SKM-1 (cell line): ENCODE results near the gene CPSF3.
"Not testable (repeated sequence)": the region's sequence is repeated elsewhere in the genome, so short reads cannot be mapped to it uniquely, and the experiment has no call there.

Experiments used
- DNase-seq: peaks from one replicate; lab custom pipeline; 2025; ENCODE audit not compliant: unreplicated experiment; lab: John Stamatoyannopoulos, UW

The CPSF3 gene

DNA sequence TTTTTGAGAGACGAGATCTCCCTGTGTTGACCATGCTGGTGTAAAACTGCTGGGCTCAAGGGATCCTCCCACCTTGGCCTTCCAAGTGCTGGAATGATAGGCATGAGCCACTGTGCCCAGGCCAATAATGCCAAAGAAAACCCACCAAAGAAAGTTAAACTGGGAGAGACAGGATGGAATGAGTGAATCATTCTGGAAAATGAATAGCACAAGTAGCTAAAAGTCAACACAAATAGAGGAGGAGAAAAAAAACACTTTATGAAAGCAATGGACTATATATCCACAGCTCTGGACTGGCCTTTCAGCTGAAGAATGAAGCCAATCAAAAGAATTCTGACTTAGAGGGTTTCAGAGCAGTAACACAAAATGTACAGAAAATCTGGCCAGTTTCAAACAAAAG is 74.8 kb downstream of the CPSF3 start:
- no peak for DNase-seq

DNA sequence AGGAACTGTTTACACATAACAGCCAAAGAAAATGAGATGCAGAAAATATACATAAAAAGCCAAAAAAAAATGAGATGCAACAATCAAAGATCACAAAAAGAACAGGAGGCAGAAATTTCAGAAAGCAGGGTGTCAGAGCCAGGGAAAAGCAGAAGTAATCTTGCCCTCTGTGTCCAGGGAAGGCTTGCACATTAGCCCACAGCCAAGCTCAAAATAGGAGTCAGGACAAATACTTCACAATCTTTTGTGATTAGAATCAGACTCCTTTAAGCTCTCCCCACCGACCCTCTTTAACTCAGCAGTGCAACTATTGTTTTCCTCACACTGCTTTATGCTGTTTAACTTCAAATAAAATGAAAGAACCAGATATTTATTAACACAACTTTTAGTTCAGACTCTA is 85.5 kb downstream of the CPSF3 start:
- DNase-seq: no peak

DNA sequence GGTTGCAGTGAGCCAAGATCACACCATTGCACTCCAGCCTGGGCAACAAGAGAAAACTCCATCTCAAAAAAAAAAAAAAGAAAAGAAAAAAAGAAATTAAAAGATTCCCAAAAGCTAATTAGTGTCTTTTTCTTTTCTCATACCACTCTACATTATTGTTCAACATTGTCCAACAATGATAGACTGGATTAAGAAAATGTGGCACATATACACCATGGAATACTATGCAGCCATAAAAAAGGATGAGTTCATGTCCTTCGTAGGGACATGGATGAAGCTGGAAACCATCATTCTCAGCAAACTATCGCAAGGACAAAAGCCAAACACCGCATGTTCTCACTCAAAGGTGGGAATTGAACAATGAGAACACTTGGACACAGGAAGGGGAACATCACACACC is 90.5 kb downstream of the CPSF3 start:
- DNase-seq: not testable (repeated sequence)

DNA sequence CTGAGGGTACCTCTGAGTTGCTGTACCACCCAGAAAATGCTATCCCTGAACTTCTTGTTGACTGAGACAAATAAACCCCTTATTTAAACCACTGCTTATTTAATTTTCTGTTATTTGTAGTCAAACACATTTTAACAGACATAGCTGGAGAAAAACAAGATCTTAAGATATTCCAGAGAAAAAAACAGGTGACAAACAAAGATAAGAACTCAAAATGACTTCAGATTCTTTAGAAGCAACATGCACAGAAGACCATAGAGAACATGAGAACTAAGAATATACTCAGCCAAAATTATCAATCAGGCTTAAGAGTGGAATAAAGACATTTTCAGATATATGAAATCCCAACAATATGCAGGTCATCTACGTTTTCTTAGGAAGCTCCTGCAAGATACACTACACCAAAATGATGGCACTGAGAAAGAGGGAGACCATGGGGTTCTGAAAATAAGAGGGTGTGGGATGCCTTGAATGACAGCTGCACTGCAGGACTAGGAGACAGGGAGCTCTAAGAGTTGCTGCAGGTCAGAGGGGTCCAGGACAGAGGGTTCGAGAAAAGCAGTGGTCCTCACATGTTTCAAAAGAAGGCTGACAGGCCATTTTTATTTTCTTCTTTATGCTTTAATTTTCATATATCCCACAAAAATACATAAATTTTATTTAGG is 93.8 kb downstream of the CPSF3 start:
- DNase-seq: no peak

DNA sequence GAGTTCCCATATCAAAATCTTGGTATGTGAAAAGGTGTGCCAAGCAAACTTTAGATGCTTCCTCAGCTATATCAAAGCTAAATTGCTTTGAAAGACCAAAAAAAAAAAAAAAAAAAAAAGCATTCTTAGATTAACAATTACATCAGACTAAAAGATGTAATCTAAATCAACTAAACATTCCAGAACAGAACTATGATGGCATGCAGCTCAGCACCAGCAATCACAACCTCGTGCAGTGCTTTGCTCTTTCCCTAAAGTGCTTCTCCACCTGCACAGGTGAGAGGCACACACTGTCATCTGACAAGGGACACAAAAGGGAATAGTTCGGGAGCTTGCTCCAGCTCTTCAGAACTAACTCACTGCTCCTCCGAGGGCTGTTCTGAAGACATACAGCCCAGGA is 94.7 kb downstream of the CPSF3 start:
- DNase-seq: no peak

DNA sequence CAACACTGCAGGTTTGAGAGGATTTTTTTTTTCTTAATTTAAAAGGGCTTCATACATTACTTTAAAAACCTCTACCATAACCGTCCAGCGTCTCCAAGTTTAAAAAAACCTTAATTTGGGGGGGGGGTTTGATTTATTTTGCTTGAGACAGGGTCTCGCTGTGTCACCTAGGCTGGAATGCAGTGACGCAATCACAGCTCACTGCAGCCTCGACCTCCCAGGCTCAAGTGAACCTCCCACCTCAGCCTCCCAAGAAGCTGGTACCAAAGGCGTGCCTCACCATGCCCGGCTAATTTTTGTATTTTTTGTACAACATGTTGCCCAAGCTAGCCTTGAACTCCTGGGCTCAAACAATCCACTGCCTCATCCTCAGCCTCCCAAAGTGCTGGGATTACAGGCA is 95.3 kb downstream of the CPSF3 start:
- DNase-seq: no peak

DNA sequence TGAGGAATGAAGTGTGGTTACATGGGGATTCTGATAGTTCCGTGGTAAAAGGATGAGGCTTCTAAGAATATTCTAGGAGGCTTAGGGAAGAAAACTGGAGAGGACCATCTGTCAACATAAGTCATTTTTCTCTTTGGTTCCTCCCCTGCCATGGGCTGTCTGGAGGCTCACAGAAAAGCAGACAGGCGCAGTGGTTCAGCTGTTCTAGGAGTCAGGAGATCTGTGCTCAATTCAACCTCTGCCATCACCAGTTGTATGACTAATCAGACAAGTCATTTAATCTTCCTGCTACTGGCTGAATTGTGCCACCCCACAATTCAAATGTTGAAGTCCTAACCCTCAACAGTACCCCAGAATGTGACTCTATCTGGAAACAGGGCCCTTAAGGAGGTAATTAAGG is 95.8 kb downstream of the CPSF3 start:
- no peak for DNase-seq
